Fibroblast of gingiva (primary cell): ENCODE data around the gene RAB44.
"Not testable (repeated sequence)": the region's sequence is repeated elsewhere in the genome, so short reads cannot be mapped to it uniquely, and the experiment has no call there.

Experiments used
- DNase-seq: peaks from one replicate; pipeline ENCODE4 v3.0.0-alpha.2; 2011; ENCODE audit warnings: low read depth

The RAB44 gene

GRCh38 chr6:36712816-36713215 lies 15.2 kb downstream of the RAB44 start:
- DNase-seq = no peak

DNA sequence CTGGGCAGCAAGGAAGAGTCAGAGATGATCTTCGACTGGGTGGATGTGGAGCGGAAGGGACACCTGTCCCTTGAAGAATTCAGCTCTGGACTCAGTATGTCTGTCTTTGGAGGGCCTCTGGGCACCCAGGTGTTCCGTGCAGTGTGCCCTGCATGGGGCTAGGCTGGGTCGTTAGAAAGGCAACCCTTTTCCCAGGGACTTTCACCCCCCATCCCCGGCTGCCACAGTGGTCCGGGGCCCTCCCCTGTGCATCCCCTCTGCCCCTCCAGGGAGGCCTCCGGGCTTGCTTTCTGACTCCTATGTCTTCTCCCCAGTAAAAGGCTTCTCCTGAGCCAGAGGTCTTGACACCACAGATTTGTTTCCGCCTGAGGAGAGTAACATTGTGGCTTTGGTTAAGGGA lies 16.2 kb downstream of the RAB44 start:
- no peak for DNase-seq

GRCh38 chr6:36714511-36714910 lies 16.9 kb downstream of the RAB44 start:
- DNase-seq = no peak

DNA sequence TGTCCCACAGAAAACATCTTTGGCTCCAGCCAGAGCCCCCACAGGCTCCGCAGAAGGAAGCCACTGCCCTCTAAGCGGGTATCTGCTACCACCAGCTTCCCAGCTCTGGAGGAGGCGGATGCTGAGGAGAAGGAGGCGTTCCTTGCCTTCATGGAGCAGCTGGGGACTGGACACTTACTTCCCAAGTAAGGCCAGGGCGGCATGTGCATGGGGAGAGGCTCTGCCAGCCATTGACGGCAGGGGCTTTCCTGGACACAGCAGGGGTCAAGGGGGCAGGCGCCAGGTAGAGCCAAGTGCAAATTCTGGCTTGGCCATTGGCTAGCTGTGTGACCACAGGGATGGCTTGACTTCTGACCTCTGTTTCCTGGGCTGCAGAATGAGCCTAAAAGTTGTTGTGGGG lies 17.8 kb downstream of the RAB44 start:
- no peak for DNase-seq

DNA sequence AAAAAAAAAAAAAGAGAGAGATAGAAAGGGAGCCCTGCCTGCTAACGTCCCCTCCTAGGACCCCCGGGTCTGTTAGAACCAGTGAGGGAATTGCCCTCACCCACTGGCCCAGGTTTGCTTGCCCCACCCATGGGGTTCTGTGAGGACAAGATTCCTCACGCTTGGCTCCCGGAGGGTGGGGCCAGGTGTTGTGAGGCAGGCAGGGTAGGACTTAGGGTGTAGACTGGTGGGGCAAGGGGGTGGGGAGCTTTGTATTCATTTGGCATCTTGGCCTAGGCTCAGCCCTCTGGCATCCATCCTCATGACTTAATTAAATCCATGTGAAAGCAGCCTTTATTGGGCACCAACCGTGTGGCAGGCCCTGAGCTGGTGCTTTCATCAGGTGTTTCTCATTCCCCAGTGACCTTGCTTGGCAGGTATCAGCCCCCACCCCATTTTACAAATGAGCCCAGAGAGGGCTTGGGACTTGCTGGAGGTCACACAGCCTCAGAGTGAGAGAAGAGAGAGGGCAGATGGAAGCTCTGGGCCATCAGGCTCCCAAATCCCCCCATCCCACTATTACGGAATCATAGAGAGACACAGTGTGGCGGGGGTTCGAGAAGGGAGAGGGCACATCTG lies 19.0 kb downstream of the RAB44 start:
- no peak for DNase-seq

- no peak for DNase-seq
Measured at GRCh38 chr6:36717231-36717825, 19.7 kb downstream of the RAB44 start.

GRCh38 chr6:36717871-36718540 lies 20.4 kb downstream of the RAB44 start:
- no peak for DNase-seq

DNA sequence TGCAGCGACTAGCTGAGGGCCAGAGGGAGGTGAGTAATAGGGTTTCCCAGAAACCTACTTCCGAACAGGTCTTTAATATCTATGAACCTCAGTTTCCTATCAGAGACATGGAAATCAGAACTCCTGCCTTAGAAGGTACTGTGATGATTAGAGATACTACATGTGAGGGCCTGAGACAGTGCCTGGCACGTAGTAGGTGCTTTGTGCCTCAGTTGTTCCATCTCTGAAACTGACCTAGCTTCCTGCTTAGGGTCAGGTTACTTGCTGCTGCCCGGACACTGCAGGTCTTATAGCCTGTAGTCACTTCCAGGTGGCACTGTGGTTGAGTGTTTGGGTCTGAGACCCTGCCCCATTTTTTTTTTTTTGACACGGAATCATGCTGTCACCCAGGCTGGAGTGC lies 20.9 kb downstream of the RAB44 start:
- DNase-seq = no peak

DNA sequence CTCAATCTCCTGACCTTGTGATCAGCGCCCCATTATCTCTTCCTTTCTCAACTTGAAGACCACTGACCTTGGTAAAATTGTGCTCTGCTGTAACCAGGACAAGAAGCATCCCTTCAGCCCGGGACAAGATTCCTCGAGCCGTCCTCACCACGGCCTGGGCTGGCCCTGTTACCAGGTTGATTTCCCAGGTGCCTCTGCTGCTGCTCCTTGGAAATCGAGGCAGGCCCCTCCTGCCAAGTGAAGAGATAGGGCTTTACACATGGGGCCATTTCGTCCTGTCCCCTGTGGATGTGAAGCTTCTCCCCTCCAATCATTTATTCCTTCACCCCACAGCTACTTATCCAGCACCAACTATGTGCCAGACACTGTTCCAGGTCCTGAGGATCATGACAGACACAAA lies 21.5 kb downstream of the RAB44 start:
- no peak for DNase-seq

- no peak for DNase-seq
Measured at GRCh38 chr6:36720251-36721141, 22.9 kb downstream of the RAB44 start.

DNA sequence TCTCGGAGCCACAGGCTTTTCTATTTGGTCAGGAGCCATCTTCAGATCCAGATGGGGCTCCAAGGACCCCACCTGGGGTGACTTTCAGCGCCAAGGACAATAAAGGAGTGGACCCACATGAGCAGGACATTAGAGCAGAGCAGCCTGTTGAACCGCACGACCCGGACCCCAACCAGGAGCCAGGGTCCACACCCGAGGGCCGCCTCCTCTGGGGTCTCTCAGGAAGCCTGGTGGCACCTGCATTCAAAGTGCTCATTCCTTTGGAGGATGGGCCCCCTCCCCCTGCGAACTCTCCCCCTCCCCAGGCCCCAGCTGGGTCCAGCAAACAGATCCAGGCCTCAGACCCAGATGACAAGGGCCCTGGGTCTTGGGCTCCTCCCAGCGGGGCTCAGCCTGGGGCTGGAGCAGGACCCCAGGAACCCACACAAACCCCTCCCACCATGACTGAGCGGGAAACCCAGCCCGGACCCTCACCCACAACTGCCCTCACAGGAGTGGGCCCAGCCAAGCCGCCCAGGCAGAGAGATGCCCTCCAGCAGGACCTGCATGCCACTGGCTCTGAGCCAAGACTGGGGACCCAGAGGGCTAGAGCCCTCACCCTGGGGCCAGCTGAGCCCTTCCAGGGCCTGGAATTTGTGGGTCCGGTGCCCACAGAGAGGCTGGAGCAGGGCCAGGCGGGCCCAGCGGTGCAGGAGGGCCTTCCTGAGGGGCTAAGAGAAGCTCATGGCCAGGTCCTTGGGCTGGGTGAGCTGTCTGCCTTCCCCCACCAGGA lies 23.9 kb downstream of the RAB44 start:
- DNase-seq = no peak

GRCh38 chr6:36722365-36722764 lies 24.7 kb downstream of the RAB44 start:
- DNase-seq = no peak

DNA sequence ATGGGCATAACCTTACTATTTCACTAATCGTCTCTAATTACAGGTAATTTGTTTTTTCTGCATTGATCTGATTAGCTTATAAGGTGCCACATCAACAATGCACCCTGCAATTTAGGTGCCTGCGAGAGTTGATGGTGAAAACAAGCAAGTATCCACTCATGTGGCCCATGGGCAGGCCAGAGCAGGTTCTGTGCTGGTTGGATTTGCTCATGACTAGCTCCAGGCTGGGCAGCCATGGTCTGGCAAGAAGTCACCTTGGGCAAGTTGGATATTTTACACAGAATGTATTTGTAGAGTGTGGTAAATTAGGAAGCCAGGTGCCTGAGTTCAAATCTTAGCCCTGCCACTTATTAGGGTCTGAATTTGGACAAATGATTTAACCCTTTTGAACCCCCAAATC lies 25.3 kb downstream of the RAB44 start:
- no peak for DNase-seq

DNA sequence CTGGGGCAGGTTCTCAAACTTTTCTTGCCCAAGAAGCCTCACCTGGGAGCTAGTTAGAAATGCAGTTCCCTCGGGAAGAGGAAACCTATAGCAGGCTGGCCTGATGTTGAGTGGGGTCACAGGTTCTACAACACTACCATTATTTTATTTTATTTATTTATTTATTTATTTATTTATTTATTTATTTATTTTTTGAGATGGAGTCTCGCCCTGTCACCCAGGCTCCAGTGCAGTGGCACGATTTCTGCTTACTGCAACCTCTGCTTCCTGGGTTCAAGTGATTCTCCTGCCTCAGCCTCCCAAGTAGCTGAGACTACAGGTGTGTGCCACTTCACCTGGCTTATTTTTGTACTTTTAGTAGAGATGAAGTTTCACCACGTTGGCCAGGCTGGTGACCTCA lies 26.4 kb downstream of the RAB44 start:
- DNase-seq = not testable (repeated sequence)

DNA sequence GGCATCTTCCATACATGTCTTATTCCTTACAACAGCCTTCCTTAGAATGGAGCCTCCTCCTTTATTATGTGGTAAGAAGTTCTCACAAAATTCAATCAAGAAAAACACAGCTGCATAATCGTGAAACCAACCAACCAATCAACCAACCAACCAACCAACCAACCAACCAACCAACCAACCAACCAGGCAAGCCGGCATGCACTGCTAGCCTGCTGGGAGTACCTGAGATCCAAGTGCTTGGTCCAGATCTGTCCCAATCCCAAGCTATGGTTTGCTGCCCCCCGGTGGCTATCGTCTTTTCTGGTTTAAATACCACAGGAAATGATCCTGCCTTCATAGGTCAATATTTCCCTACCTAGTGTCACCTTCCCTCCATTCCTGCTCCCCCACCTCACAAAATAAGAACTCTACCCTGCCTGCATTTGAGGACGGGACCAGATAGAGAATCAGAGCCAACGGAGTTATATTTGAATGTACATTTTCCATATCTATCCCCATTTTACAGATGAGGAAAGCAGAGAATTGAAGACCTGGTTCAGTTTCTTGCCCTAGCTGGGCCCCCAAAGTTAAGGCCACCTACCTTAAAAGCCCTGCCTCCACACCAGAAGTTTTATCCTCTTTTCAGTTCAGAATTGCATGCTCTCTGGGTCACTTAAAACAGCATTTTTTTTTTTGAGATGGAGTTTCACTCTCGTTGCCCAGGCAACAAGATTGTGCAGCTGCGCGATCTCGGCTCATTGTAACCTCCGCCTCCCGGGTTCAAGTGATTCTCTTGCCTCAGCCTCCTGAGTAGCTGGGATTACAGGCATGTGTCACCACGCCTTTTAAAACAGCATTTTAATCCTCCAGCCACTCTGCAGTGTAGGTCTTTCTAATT lies 27.1 kb downstream of the RAB44 start:
- peak; percentile 56 for DNase-seq

DNA sequence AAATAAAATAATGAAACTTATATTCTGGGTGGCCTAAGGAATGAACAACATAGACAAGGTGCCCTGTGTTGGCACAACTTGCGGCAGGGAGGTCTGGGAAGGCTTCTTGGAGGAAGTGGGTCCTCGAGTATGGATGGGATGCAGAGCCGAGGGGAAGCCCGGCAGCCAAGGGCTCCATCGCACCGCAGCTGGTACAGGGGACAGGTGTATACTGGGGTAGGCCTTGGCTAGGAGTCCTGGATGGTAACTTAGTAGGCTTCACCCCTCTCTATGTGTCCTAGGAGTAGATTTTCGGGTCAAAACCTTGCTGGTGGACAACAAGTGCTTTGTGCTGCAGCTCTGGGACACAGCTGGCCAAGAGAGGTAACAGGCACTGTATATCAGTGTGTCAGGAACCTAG lies 28.0 kb downstream of the RAB44 start:
- DNase-seq = no peak

DNA sequence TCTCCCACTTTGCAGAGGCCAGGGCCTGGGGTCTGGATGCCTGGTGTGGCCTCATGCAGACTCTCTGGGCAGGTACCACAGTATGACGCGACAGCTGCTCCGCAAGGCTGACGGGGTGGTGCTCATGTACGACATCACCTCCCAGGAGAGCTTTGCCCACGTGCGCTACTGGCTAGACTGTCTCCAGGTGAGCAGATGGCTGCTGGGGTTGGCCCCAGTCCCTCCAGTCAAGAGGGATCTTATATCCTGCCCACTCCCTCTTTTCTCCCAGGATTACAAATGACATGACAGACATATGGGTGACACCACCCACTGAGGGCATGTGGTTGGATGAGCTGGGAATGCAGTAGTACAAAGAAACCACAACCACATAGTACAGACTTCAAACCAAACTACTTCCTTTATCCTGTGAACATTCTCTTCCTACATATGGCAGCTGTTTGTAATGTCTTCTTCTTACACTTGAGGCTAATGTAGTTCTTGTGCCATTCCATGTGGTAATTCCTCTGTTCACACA lies 29.9 kb downstream of the RAB44 start:
- no peak for DNase-seq

DNA sequence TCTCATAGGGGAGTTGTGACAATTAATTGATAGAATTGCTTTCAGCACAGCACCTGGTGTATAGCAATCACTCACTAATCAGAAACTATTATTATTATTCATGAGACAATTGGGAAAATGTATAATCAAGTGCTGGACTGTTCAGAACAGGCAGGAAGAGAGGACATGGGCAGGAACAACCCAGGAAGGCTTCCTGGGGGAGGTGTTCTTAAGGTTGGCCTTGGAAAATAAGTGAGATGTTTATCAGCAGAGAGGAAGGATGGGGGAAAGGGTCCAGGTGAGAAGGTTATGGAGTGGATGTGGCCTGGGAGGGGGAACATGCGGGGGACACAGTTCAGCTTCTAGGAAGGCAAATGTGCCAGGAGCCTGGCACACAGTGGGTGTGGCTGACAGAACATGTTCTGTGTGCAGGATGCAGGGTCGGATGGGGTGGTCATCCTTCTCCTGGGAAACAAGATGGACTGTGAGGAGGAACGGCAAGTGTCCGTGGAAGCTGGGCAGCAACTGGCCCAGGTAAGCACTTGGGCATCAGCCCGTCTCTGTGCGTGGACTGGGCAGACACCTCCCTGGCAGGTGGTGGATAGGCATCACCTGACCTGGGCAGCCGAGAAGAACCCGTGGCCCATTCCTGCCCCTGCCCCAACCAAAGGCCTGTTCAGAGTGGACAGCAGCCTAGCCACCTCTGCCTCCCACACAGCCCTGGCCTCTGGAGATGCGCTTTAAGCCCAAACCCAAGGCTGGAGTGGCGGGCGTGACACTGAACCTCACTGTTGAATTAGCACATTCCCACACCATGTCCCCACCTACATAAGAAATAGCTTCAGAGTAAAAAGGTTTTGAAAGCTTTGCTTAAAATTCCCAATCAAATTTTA lies 30.9 kb downstream of the RAB44 start:
- DNase-seq = no peak

DNA sequence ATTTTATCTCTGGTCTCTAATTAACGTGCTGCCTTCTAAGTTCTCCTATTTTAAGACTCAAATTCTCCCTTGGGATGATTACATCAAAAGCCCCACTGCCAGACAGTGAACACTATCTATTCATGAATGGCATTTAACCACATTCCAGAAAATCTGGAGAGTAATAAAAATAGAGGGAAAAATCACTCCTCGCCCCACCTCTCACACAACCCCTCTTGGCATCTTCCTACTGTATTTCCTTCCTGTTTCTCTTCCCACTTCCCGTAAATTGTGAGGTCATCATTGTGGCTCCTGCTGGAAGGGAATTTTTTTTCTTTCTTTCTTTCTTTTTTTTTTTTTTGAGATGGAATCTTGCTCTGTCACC lies 31.5 kb downstream of the RAB44 start:
- DNase-seq = no peak
